Right atrium auricular region (tissue), 2 donors: ENCODE data around the gene BRWD1. TPM values are rescaled to one million over a fixed set of nuclear protein-coding genes. Genes with fewer than 3 reads are reported as not detected.
A peak's percentile ranks its signal among the peaks of the same experiment; 100 is the strongest.

Source experiments
- DNase-seq: peaks from one replicate; pipeline ENCODE4 v3.0.0-alpha.2; 2019; ENCODE audit warnings: low spot score
- H3K27ac ChIP-seq, 2 donors: fragments of 200-600 bp; sonication (generic); 1 replicate in 1 of 2; 2 replicates in 1 of 2; pipeline ENCODE4 v1.5.1; 2016 to 2019
- H3K27me3 ChIP-seq, 2 donors: fragments of 200-600 bp; sonication (generic); one replicate each; pipeline versions ENCODE4 v1.5.1 to v1.6.0; 2017 to 2019
- H3K36me3 ChIP-seq: fragments of 200-600 bp; sonication (generic); one replicate; pipeline ENCODE4 v1.5.1; 2016
- H3K4me1 ChIP-seq, 2 donors: fragments of 200-600 bp; sonication (generic); one replicate each; pipeline versions ENCODE4 v1.5.1 to v1.6.0; 2017 to 2019
- H3K4me3 ChIP-seq, 2 donors: fragments of 200-600 bp; sonication (generic); 1 replicate in 1 of 2; 2 replicates in 1 of 2; pipeline ENCODE4 v1.5.1; 2017 to 2019; ENCODE audit warnings: mild to moderate bottlenecking in 1 of 2, moderate library complexity in 1 of 2
- H3K9me3 ChIP-seq, 2 donors: fragments of 200-600 bp; sonication (generic); one replicate each; pipeline ENCODE4 v1.5.1; 2019
- CTCF ChIP-seq, 2 donors: fragments of 200-600 bp; sonication (generic); IDR thresholded peaks; one replicate each; pipeline ENCODE4 v1.5.1; 2019; ENCODE audit warnings: antibody characterized with exemption in 2 of 2
- total RNA-seq, 2 donors: library from RNA; depleted of rRNA; stranded (reverse); fragments of >200 nt; gene quantifications; one replicate each; pipeline ENCODE4 v1.1.0, GENCODE V29; 2016

The BRWD1 gene
- total RNA-seq, 2 donors from 2014 or later = 40.6 TPM

DNA sequence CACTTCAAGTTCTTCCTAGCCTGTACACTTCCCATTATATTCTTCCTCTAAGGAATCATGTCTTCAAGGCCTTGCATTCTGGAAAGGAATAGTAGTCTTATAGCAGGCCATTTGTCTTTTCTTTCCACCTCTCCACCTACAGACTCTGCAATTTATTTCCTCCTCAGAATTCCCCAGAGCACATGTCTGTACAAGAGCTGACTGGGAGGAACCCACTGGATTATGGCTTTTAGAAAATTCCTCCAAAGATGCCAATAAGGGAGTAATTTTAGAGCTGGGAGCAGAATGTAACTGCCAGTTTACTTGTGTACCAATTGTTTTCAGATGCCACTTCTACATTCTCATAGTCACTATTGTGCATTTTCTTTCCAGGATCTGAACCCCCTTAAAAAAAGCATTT, 126.8 kb downstream of the BRWD1 start:
- Histone ChIP-seq H3K27ac (no peak overlapping the region), H3K27me3 (no peaks in the 10 kb centered on the region), H3K9me3 (no peaks in the 10 kb centered on the region), H3K4me3 (no peak overlapping the region), H3K4me1 (peaks cover 0 to 21% of the 10 kb centered on the region in 2 donors), H3K36me3 (no peaks in the 10 kb centered on the region)
- no peak for TF ChIP-seq CTCF (IDR thresholded peaks at IDR 0.05)
- no peak for DNase-seq

- no peaks in the 10 kb centered on the region for H3K27me3 ChIP-seq
- H3K9me3 ChIP-seq = no peaks in the 10 kb centered on the region
- H3K27ac ChIP-seq = no peak overlapping the region
- no peaks in the 10 kb centered on the region for H3K36me3 ChIP-seq
- peaks cover 0 to 24% of the 10 kb centered on the region in 2 donors for H3K4me1 ChIP-seq
- TF ChIP-seq CTCF (IDR thresholded peaks at IDR 0.05) = no peak
- DNase-seq = no peak
- H3K4me3 ChIP-seq = no peak overlapping the region
Observed at GRCh38 chr21:39185157-39185556, 128.3 kb downstream of the BRWD1 start.

DNA sequence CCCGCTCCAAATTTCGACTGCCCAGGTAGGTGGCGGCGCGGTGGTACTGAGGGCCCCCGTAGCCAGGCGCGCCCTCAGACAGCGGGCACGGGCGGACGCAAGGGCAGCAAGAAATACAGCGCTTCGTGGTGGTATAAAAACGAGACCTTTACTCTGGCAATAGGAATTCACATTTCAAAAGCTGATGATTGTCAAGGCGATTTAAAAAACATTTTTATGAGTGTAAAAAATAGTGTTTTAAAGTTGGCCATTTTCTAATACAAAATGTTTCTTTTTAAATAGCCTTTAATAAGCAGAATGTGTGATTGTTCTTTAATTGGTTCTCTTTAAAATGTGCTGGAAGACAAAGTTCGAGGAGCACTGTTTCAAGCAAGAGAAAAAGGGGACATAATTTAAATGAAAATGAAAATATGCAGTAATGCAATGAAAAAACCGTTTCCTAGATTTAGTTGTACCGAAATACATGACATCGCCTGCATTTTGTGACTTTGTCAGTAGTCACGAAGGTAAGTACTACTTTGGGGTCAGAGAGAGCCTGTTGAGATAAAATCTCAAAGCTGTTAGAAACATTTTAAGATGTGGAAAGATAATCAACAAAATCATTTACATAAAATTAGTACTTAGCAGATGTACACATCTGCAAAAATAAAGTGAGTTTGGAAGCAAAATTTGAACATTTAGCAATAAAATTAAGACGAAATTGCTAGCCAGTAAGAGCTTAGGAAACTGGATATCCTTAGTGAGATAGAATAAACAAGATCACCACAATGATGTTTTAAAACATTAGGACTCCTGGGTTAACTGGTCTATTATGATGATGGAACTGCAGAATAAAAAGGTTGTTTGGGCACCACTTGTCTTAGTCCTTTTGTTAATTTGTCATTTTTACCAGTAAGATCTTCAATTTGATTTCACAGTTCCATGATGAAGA, 129.1 kb downstream of the BRWD1 start:
- Histone ChIP-seq H3K27ac (peak overlapping the region; percentile 94 to 95), H3K9me3 (no peaks in the 10 kb centered on the region), H3K4me3 (peak overlapping the region; percentile 79 to 86), H3K27me3 (no peaks in the 10 kb centered on the region), H3K36me3 (no peaks in the 10 kb centered on the region), H3K4me1 (peaks cover 0 to 24% of the 10 kb centered on the region in 2 donors)
- no peak for TF ChIP-seq CTCF (IDR thresholded peaks at IDR 0.05)
- no peak for DNase-seq

DNA sequence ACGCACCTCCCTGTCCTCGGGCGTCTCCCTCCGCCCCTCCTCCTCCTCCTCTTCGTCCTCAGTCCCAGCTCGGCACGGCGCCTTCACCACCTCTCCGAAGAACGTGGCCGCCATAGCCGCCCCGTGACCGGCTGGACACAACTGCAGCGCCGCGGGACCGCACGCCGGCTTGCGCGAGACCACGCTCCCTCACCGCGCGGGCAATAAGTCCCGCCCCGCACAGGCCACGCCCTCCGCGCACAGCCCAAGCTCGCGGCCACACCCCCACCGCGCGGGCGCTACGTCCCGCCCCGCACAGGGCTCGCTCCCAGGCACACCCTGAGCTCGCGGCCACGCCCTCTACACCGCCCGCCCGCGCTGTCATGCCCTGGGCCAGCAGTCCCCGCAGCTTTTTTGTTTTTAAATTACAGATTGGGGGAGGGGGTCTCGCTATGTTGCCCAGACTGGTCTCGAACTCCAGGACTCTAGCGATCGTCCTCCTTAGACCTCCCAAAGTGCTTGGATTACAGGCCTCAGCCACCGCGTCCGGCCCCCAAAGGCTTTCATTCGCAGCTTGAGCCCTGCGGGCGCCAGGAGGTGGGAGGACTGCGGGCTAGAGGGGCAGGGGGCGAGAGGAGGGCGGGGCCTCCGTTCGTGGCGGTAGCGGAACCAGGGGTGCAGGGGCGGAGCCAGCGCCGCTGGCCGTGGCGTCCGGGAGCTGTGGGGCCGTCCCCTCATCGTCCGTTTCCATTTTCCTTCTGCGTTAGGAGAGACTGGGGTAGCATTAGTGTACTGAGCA, 130.0 kb downstream of the BRWD1 start, which contains the start of gene PSMG1:
PSMG1 (minus strand) TSS at position 180 of the 778 bp plus-strand sequence; CDS start at position 114, 66 bp downstream.
- TF ChIP-seq CTCF (IDR thresholded peaks at IDR 0.05) = no peak
- Histone ChIP-seq H3K27me3 (no peaks in the 10 kb centered on the region), H3K36me3 (no peaks in the 10 kb centered on the region), H3K4me3 (peak within 1 kb of the TSS; percentile 79 to 86), H3K27ac (peak within 1 kb of the TSS; percentile 94 to 95), H3K9me3 (no peaks in the 10 kb centered on the region), H3K4me1 (peaks cover 0 to 24% of the 10 kb centered on the region in 2 donors)
- DNase-seq = peak; percentile 91

DNA sequence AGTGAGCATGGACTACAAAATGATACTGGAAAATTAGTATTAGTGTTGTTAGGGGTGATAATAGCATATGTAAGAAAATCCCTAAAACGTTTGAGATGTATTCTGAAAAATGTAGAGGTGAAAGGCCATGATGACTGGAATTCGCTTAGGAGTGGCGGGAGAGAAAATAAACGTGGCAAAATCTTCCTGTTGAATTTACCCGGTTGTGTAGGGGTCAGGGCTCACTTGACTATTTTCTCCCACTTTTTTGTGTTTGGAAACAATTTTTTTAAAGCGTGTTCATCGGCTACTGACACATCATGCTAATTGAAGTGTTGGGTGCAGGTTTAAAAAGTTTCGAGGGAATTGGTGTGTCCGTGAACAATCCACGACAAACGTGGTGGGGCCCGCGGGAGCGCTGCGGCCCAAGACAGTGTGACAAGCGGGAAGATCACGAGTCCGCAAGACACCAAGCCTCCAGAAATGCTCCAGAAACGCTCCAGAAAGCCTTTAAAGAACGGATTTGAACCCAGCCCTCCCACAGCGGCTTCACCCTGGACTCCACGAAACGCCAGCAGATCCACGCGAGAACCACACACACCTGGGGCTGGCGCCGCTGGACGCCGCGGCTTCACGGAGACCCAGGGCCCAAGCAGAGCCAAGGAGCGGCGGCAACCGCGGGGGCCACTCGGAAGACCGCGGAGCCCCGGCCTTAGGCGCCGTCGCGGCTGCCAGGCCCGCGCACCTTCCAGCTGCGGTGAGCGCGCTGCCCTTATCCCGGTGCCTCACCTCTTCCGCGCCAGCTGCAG, 130.8 kb downstream of the BRWD1 start:
- Histone ChIP-seq H3K4me3 (peak overlapping the region; percentile 79 to 86), H3K36me3 (no peaks in the 10 kb centered on the region), H3K4me1 (peaks cover 0 to 24% of the 10 kb centered on the region in 2 donors), H3K9me3 (no peaks in the 10 kb centered on the region), H3K27me3 (no peaks in the 10 kb centered on the region), H3K27ac (peak overlapping the region; percentile 94 to 95)
- DNase-seq = no peak
- no peak for TF ChIP-seq CTCF (IDR thresholded peaks at IDR 0.05)
